ENCODE results near the gene GPR139. TPM values are rescaled to one million over a fixed set of nuclear protein-coding genes. Genes with fewer than 3 reads are reported as not detected.

Gene GPR139
- total RNA-seq, 1 donor, result not detected

GRCh38 chr16:20001856-20002707, 71.6 kb downstream of the GPR139 start:
- DNase-seq (ENCODE audit: low read depth), result no peak
- TF ChIP-seq CTCF (IDR thresholded peaks at IDR 0.05; ENCODE audit: insufficient read depth, low read depth, low read length), result no peak

GRCh38 chr16:19997734-19998133, 76.0 kb downstream of the GPR139 start:
- H3K4me3 ChIP-seq (ENCODE audit: low read depth, low read length), result no peak overlapping the region
- no peak for DNase-seq (ENCODE audit: low read depth)
- TF ChIP-seq CTCF (IDR thresholded peaks at IDR 0.05; ENCODE audit: insufficient read depth, low read depth, low read length), result no peak

More at GRCh38 chr16:20001856-20002707, 71.6 kb downstream of the GPR139 start:
- H3K4me3 ChIP-seq (ENCODE audit: low read depth, low read length), result no peak overlapping the region

GRCh38 chr16:19997264-19997663, 76.4 kb downstream of the GPR139 start:
- H3K4me3 ChIP-seq (ENCODE audit: low read depth, low read length), result no peak overlapping the region
- TF ChIP-seq CTCF (IDR thresholded peaks at IDR 0.05; ENCODE audit: insufficient read depth, low read depth, low read length), result no peak
- DNase-seq (ENCODE audit: low read depth), result no peak

GRCh38 chr16:19994466-19995170, 79.1 kb downstream of the GPR139 start:
- no peak for TF ChIP-seq CTCF (IDR thresholded peaks at IDR 0.05; ENCODE audit: insufficient read depth, low read depth, low read length)
- DNase-seq (ENCODE audit: low read depth), result no peak
- H3K4me3 ChIP-seq (ENCODE audit: low read depth, low read length), result no peak overlapping the region

GRCh38 chr16:19991614-19992013, 82.1 kb downstream of the GPR139 start:
- H3K4me3 ChIP-seq (ENCODE audit: low read depth, low read length), result no peak overlapping the region
- TF ChIP-seq CTCF (IDR thresholded peaks at IDR 0.05; ENCODE audit: insufficient read depth, low read depth, low read length), result no peak
- DNase-seq (ENCODE audit: low read depth), result no peak

- no peak overlapping the region for H3K4me3 ChIP-seq (ENCODE audit: low read depth, low read length)
- DNase-seq (ENCODE audit: low read depth), result no peak
- no peak for TF ChIP-seq CTCF (IDR thresholded peaks at IDR 0.05; ENCODE audit: insufficient read depth, low read depth, low read length)
Measured at GRCh38 chr16:19984135-19984534, 89.6 kb downstream of the GPR139 start.

Other genes starting within 250 kb of the GPR139 start
- gene GPRC5B, start 189.0 kb downstream of the GPR139 start, total RNA-seq, result 12.6 and 21.6 TPM in 2 replicates